GM19438 (cell line): ENCODE results near the gene SSC5D.

Experiments
- ATAC-seq: cut with Tn5 transposase; IDR thresholded peaks from one replicate; pipeline ENCODE4 v1.9.1; 2021; ENCODE audit warnings: low read depth; ENCODE audit not compliant: unreplicated experiment

Gene SSC5D

DNA sequence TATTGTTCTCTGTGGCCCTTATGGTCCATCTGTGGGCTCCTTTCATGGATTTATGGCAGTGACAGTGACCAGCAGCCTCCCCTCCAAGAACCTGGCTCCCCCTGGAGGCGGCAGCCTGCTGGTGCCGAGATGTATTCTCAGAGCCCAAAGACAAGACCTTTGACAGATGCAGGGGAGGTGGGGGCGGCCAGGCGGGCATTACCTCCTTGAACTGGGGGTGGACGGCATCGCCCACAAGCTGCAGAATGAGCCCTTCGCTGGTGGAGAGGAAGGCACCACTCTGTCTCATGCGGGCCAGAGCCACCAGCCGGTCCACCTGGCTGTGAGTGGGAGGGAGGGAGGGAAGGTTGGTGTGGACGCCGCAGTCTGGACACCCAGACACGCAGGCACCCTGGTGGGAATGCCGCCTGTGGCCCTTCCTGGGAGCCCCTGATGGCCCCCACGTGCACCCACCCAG is 33.4 kb upstream of the SSC5D start:
- ATAC-seq, result no peak

DNA sequence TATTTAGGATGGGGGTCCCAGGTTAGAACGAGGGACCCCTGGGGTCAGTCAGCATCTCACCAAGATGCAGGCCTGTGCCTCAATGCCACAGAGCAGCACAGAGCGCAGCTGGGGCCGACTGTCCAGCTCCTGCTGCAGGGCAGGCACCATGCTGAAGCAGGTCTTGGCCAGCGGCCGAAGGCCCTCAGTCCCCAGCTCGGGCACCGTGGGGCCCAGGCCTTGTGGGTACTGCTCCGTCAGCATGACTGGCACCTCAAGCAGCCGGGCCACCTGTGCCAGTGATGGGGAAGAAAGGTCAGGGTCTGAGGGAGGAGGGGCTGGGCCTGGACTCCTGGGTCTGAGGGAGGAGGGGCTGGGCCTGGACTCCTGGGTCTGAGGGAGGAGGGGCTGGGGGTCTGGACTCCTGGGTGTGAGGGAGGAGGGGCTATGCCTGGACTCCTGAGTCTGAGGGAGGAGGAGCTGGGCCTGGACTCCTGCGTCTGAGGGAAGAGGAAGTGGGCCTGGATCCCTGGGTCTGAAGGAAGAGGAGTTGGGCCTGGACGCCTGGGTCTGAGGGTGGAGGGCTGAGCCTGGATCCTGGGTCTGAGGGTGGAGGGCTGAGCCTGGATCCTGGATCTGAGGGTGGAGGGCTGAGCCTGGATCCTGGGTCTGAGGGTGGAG is 32.5 kb upstream of the SSC5D start:
- ATAC-seq, result no peak

DNA sequence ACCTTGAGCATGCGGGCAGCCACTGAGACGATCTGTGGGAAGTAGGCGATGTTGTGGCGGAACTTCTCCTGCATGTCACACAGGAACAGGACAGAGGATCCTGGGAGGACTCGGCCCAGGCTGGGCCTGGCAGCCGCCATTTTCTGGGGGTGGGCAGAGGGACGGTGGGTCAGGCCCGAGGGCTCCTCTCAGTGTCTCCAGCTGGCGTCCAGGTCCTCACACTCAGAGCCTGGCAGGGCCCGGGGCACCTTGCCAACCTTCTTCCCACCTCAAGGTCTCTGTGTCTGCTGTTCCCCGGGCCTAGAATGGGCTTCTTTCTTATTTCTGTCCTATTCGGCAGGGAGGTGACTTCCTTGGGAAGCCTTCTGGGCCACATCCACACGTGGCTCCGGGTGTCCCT is 31.9 kb upstream of the SSC5D start:
- no peak for ATAC-seq

DNA sequence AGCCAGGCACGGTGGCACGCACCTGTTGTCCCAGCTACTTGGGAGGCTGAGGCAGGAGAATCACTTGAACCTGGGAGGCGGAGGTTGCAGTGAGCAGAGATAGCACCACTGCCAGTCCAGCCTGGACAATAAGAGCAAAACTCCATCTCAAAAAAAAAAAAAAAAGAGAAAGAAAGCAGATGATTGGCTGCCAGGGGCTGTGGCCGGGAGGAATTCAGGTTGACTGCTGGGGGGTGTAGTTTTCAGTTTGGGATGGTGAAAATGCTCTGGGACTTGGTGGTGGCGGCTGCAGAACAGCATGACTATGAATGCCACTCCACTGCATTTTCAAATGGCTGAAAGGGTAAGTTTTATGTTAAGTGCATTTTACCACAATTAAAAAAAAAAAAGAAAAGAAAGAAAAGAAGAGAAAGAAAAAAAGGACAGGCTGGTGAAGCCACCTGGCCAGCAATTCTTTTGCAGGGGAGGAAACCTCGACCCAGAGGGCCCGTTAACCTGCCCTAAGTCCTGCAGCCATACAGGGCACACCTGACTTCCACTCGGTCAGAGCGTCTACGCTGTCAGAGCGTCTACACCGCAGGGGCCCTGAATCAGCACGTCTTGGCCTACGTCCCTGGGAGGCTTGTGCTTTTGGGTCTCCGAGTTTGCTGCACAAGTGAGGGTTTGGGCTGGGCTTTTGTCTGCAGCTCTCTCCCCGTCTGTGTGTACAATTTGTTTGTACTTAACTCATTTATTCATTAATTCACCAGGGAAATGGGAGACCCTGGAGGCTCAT is 30.4 kb upstream of the SSC5D start:
- ATAC-seq, result no peak

DNA sequence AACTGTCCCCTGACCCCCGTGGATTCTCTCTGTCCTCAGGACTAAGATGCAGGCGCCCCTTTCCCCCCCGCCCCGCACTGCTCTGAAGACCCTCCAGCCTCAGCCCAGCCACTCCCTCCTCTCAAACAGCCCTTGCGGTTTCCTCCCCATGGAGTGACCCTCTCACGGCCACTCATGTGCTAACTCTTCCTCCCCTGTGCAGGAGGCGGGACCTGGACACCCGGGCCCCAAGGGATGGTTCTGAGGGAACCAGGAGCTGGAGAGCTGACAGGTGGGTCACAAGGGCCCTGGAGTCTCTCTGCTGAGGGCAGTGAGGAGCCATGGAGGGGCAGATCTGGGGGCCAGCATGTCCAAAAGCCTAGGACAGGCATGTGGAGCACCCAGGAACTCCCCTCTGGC is 28.7 kb upstream of the SSC5D start:
- no peak for ATAC-seq

- ATAC-seq, result no peak
Observed at GRCh38 chr19:55459950-55460657, 28.1 kb upstream of the SSC5D start.

DNA sequence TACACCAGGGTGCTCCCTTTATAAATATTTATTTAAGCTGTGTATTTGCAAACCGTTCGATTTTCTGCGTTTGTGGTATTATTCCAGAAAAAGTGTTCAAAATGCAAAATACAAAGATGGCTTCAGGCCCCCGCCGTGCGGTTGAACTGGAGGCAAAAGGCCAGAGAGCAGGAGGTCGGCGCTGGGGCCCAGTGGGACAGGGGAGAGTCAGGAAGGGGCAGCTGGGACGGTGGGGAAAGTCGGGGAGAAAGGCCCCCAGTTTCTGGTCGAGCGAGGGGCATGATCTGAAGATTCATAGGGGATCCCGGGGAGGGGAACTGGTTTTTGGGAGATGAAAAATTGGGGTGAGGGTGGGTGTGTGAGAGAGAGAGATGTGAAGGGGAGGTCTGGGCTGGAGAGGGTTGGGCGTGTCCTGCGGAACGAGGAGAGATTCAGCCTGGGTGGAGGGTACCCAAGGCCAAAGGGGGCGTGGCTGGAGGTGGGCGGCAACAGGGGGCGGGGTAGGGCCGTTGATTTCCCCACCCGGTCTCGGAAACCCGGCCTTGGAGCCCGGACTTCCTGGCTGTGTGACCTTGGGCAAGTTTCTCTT is 27.5 kb upstream of the SSC5D start:
- ATAC-seq, result no peak

GRCh38 chr19:55461259-55461973 is 26.8 kb upstream of the SSC5D start, which contains the start of gene ISOC2:
Gene ISOC2 (minus strand): TSS chr19:55461642. CDS start chr19:55456486, 5,156 bp downstream.
- ATAC-seq, result peak; percentile 96

DNA sequence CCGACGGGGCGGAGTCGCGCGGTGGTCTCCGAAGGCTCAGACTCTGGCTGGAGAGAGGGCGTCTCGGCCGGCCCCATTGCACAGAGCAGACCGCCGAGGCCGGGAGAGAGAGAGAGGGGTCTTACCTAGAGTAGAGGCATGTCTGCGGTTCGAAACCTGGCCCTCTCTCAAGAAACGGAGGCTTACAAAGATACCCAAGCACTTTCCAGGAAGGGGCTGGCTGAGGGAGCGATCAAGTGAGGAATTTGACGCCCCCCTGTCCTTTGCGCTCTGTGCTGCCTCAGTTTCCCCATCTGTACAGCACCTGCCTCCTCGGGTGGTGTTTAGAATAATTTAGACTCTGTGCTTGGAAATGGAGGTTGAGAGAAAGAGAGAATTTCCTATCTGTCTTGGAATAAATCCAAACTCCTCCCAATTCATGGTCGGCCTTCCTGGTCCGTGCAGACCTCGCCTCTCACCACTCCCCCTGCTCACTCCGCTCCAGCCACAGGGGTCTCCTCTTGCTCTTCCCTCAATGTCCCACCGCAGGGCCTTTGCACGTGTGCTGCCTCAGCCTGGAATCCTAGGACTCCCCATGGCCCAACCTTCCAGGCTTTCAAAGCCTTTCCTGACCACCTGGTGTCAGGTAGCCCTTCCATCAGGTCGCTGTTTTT is 26.1 kb upstream of the SSC5D start:
- ATAC-seq, result no peak

GRCh38 chr19:55462722-55463121 is 25.5 kb upstream of the SSC5D start:
- no peak for ATAC-seq

DNA sequence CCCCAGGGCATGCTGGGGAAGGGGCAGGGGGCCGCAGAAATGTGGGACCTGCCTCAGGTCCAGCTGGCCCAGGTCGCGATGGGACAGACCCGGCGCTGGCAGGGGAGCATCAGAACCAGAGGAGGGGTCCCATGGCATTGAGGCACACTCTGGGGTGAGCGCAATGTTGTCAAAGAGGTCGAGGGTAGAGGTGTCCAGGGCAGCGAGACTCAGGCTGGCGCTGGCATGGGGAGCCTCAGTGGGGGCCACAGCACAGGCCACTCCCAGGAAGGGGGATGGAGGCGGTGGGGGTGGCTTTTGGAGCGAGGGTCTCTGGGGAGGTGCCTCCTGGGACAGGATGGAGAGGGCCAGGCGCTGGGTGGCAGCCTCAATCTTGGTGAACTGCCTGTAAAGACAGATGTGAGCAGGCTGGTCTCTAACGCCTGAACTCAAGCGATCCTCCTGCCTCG is 24.6 kb upstream of the SSC5D start:
- no peak for ATAC-seq

DNA sequence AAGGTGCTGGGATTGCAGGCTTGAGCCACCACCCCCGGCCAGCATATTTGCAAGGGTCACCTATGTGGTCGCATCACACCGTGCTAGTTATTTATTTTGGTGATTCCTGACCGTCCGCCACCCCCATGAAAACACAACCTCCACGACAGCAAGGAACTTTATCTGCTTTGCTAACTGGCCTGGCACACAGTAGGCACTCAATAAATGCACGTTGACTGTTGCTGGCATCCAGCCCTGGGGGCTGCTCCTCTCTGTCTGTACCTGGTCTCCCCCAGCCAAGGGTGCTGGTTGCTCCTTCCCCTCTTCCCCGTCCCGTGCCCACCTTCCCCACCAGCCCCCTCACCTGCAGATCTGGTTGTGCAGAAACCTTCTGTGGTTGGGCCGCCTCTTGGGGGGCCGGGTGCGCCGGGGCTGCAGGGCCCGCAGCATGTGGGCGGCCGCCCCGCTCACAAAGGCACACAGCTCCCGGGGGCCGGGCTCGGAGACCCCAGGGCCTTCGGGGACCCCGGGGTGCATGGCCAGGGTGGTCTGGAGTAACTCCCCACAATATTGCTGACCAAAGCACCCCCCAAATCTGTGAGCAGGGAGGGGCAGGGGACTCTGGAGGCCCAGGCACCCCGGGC is 24.1 kb upstream of the SSC5D start:
- no peak for ATAC-seq

DNA sequence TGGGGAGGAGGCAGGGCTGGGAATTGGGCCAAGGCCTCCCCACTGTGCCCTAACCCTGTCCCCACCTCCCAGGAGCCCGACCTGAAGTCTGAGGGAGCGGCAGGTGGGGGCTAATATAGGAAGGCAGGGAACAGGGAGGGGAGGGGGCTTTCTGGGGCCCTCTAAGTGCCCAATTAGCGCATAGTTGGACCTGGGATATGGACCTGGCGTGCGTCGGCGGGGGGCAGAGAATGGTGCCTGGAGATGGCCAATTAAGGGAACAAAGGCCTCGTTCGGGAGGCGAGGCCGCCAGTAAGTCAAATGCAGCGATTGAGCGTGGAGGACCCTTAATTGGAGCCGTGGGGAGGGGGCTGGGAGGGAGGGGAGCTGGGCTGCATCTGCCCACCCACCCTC is 23.6 kb upstream of the SSC5D start, which contains the start of gene C19orf85:
Gene C19orf85 (minus strand): TSS at position 90 of the 393 bp plus-strand sequence. CDS start 197 bp downstream, outside the sequence.
- ATAC-seq, result no peak

- ATAC-seq, result no peak
Observed at GRCh38 chr19:55465460-55466240, 22.6 kb upstream of the SSC5D start.

DNA sequence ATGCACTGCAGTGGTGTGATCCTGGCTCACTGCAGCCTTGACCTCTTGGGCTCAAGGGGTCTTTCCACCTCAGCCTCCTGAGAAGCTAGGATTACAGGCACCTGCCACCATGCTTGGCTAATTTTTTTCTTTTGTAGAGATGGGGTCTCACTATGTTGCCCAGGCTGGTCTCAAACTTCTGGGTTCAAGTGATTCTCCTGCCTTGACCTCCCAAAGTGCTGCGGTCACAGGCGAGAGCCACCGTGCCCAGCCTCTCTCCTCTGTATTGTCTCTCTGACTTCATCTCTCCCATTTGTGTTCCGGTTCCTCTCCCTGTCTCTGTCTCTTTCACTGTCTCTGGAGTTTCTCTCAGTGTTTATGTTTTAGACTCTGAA is 22.0 kb upstream of the SSC5D start:
- ATAC-seq, result no peak

- no peak for ATAC-seq
Observed at GRCh38 chr19:55467236-55468053, 20.8 kb upstream of the SSC5D start.

DNA sequence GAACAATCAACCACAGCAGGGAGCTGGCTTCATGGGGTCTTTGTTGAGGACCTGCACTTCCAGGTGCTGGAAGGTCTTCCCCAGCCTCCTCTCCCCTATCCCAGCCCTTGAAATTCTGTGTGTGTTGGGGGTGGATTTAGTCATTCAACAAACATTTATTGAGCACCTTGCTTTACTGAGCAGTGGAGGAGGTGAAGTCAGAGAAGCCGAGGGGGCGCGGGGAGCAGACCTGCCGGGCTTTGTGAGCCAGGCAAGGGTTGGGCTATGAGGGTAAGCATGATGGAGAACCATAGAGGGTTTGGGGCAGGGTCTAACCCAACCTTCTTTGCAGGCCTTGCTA is 20.2 kb upstream of the SSC5D start:
- ATAC-seq, result no peak

GRCh38 chr19:55471266-55471665 is 17.0 kb upstream of the SSC5D start:
- no peak for ATAC-seq
